NB4 (cell line): Measurements from ENCODE around the gene SFMBT2.
"Not testable (repeated sequence)": the region's sequence is repeated elsewhere in the genome, so short reads cannot be mapped to it uniquely, and the experiment has no call there.

Source experiments
- POLR2A ChIP-seq: IDR thresholded peaks from 2 replicates; pipeline ENCODE4 v1.6.1; 2011; ENCODE audit warnings: mild to moderate bottlenecking; ENCODE audit not compliant: insufficient read length; ENCODE audit errors: extremely low read depth
- TF ChIP-seq, protein P1 (sequence below): IDR thresholded peaks from one replicate; pipeline ENCODE4 v1.5.1; 2012; ENCODE audit warnings: low read depth, low read length

- not testable (repeated sequence) for TF ChIP-seq POLR2A
- TF ChIP-seq, protein P1, sequence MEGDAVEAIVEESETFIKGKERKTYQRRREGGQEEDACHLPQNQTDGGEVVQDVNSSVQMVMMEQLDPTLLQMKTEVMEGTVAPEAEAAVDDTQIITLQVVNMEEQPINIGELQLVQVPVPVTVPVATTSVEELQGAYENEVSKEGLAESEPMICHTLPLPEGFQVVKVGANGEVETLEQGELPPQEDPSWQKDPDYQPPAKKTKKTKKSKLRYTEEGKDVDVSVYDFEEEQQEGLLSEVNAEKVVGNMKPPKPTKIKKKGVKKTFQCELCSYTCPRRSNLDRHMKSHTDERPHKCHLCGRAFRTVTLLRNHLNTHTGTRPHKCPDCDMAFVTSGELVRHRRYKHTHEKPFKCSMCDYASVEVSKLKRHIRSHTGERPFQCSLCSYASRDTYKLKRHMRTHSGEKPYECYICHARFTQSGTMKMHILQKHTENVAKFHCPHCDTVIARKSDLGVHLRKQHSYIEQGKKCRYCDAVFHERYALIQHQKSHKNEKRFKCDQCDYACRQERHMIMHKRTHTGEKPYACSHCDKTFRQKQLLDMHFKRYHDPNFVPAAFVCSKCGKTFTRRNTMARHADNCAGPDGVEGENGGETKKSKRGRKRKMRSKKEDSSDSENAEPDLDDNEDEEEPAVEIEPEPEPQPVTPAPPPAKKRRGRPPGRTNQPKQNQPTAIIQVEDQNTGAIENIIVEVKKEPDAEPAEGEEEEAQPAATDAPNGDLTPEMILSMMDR: not testable (repeated sequence)
Observed at GRCh38 chr10:7190772-7191171, 220.1 kb downstream of the SFMBT2 start.
